ENCODE measurements around the gene ADAT3.

The ADAT3 gene

DNA sequence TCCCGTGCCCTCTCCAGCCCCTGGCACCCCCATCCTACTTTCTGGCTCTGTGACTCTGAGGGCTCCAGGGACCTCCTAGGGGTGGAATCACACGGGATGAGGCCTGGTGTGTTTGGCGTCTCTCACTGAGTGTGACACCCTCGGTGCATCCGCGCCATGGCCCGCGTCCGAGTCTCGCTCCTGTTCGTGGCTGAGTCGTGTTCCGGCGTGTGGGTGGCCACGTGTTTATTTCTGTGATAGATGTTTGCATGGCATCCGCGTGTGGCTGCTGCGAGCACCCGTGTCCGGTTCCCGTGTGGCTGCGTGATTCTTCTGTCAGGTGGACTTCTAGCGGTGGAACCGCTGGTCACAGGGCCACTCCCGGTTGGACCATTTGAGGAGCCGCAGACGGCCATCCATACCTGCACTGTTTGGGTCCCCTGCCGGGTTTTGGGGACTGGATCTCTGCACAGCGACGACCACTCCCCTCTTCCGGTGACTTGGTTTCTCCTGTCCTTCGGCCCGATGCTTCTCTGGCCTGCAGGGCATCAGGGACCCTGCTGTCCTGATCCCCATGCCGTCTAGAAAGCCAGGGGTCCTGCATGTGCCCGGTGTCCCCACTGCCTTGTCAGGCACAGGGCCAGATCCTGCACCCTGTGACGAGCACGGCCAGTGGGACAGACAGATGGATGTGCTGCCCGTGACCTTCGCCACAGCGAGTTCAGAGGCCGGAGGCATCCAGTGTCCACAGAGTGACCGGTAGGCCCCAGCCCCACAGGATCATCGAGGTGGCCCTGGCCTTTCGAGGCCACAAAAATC is 44.3 kb downstream of the ADAT3 start:
- no peak for DNase-seq (ENCODE audit: low spot score)
- TF ChIP-seq, protein P1, sequence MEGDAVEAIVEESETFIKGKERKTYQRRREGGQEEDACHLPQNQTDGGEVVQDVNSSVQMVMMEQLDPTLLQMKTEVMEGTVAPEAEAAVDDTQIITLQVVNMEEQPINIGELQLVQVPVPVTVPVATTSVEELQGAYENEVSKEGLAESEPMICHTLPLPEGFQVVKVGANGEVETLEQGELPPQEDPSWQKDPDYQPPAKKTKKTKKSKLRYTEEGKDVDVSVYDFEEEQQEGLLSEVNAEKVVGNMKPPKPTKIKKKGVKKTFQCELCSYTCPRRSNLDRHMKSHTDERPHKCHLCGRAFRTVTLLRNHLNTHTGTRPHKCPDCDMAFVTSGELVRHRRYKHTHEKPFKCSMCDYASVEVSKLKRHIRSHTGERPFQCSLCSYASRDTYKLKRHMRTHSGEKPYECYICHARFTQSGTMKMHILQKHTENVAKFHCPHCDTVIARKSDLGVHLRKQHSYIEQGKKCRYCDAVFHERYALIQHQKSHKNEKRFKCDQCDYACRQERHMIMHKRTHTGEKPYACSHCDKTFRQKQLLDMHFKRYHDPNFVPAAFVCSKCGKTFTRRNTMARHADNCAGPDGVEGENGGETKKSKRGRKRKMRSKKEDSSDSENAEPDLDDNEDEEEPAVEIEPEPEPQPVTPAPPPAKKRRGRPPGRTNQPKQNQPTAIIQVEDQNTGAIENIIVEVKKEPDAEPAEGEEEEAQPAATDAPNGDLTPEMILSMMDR (IDR thresholded peaks at IDR 0.05; ENCODE audit: borderline replicate concordance, control extremely low read depth, extremely low read depth, insufficient read depth, missing control alignments) = no peak
- in situ Hi-C loops (cut with MboI; ENCODE audit: low sequenced_read_pairs, unreplicated experiment) = no loop called here

DNA sequence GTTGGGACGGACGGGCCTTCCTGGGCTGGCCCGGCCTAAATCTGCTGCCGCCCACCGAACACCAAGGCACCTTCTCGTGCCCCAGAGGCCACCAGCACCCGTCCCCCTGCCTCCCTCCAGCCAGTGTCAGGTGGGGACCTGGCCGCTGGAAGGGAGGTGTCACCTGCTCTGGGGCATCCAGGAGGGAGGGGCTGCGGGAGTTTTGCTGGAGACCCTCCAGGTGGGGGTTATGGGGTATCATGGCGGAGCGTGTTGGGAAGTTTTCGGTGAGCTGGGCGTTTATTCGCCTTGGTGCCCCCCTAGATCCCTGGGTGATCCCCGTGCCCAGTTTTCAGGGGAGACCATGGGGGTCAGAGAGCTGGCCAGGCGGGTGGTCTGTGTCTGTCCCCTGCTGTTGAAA is 45.4 kb downstream of the ADAT3 start:
- in situ Hi-C loops (cut with MboI; ENCODE audit: low sequenced_read_pairs, unreplicated experiment) = no loop called here
- no peak for DNase-seq (ENCODE audit: low spot score)
- TF ChIP-seq, protein P1 (IDR thresholded peaks at IDR 0.05; ENCODE audit: borderline replicate concordance, control extremely low read depth, extremely low read depth, insufficient read depth, missing control alignments) = no peak

DNA sequence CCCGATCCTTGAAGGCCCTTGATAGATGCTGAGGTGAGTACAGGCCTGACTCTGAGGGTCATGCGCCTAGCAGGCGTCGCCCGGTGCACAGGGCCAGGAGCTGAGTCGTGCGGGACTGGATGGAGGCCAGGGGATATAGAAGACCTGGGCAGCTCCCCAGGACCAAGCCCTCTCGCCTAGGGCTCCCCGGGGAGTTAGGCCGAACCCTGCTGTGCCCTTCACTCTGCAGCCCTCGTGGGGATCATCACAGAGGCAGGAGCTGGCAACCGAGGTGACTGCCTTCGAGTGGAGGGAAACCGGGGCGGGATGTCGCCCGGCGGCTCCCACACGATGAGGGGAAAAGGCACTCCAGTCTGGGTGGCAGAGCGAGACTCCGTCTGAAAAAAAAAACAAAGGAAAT is 47.4 kb downstream of the ADAT3 start:
- TF ChIP-seq, protein P1 (IDR thresholded peaks at IDR 0.05; ENCODE audit: borderline replicate concordance, control extremely low read depth, extremely low read depth, insufficient read depth, missing control alignments) = no peak
- no peak for DNase-seq (ENCODE audit: low spot score)
- in situ Hi-C loops (cut with MboI; ENCODE audit: low sequenced_read_pairs, unreplicated experiment) = no loop called here

DNA sequence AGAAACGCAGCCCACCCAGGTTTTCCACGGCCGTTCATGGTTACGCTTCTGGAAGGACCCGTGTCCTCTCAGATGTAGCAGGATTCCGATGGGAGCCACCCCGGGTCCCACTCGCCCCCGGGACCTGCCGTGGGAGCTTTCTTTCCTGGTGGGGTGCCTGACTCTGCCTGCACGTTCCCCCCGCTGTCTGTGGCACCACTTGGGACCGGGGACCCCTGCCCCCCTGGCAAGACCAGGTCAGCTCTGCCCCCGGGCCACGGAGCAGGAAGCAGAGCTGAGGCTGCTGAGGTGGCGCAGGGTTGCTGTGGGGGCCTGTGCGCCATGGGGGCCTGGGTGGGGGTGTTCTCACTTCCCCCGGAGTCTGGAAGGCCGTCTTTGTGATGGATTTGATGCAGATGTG is 47.8 kb downstream of the ADAT3 start:
- TF ChIP-seq, protein P1 (IDR thresholded peaks at IDR 0.05; ENCODE audit: borderline replicate concordance, control extremely low read depth, extremely low read depth, insufficient read depth, missing control alignments) = no peak
- DNase-seq (ENCODE audit: low spot score) = no peak
- in situ Hi-C loops (cut with MboI; ENCODE audit: low sequenced_read_pairs, unreplicated experiment) = no loop called here

DNA sequence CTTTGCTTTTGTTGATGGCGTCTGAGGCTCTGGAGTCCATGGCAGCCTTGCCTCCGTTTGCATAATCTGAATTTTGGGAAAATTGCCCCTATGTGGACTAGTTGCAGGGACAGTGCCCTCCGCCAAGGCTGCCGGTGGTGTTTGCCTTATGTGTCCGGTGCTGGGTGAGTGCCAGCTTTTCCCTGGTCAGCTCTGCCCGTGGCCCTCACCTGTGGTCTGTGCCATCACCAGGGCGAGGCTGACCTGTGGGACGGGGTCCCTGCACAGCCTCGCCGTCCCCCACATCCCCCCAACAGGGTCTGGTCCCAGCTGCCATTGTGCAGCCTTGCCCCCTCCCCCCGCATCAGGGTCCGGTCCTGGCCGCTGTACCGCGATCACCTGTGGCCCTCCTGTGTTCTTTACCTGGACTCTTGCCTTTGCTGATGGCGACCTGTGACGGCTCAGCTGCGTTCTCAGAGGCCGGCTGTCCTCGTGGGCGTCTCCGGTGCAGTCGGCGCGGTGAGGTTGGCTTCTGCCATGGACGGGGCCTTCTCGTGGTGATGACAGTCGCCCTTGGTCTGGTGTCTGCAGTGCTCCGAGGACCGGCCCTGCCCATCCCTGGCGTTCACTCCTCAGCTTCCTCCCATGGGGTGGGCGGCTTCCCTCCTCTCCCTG is 48.4 kb downstream of the ADAT3 start:
- in situ Hi-C loops (cut with MboI; ENCODE audit: low sequenced_read_pairs, unreplicated experiment) = no loop called here
- TF ChIP-seq, protein P1 (IDR thresholded peaks at IDR 0.05; ENCODE audit: borderline replicate concordance, control extremely low read depth, extremely low read depth, insufficient read depth, missing control alignments) = no peak
- DNase-seq (ENCODE audit: low spot score) = no peak

DNA sequence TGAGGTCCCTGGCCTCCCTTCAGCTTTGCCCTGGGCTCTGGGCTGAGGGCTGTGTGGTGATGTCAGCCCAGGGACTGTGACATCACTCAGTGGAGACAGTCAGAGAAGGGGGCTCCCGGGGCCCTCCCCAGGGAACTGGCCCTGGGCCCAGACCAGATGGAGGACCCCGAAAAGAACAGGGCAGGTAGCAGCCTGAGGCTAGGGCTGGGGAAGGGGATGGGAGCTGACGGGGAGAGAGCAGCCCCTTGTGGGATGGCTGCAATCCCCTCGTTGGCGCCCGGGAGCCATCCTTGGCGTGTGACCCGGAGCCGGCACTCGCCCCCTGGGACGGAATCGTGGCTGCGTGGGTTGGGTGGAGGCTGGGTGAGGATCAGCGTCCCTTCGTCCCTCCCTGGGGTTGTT is 49.3 kb downstream of the ADAT3 start:
- no peak for DNase-seq (ENCODE audit: low spot score)
- TF ChIP-seq, protein P1 (IDR thresholded peaks at IDR 0.05; ENCODE audit: borderline replicate concordance, control extremely low read depth, extremely low read depth, insufficient read depth, missing control alignments) = no peak
- in situ Hi-C loops (cut with MboI; ENCODE audit: low sequenced_read_pairs, unreplicated experiment) = no loop called here
